Cardiac septum (tissue), 1 donor: Measurements from ENCODE around the gene ZNF641. TPM values are rescaled to one million over a fixed set of nuclear protein-coding genes. Genes with fewer than 3 reads are reported as not detected.

Source experiments
- total RNA-seq: library from RNA; stranded (reverse); fragmentation: NEBNext Ultra II Directional; extraction: Animal tissue kit (Norgen Biotek cat#: 25700); gene quantifications from one replicate; pipeline ENCODE4 v1.2.1, GENCODE V29; 2021
- donor health status: DM: no; HTN: no; CAD: no.

Gene ZNF641
- total RNA-seq, 1 donor from 2014 or later = 15.3 TPM

Other genes starting within 250 kb of the ZNF641 start
- gene SENP1, start 244.8 kb downstream of the ZNF641 start, total RNA-seq = 10.1 TPM
- gene PFKM, start 231.6 kb downstream of the ZNF641 start, total RNA-seq = 400 TPM
- gene ASB8, start 193.4 kb downstream of the ZNF641 start, total RNA-seq = 69.4 TPM
- 0.67 TPM for gene CCDC184, start 167.3 kb downstream of the ZNF641 start, total RNA-seq
- gene OR10AD1, start 147.6 kb downstream of the ZNF641 start, total RNA-seq = not detected
- gene ANP32D, start 121.6 kb upstream of the ZNF641 start, total RNA-seq = not detected
- gene C12orf54, start 131.6 kb upstream of the ZNF641 start, total RNA-seq = not detected
- not detected for gene OR8S1, start 174.7 kb upstream of the ZNF641 start, total RNA-seq
- gene LALBA, start 219.1 kb upstream of the ZNF641 start, total RNA-seq = not detected